ENCODE results near the gene NKAIN4. TPM values are rescaled to one million over a fixed set of nuclear protein-coding genes. Genes with fewer than 3 reads are reported as not detected.

The NKAIN4 gene
- total and polyA plus RNA-seq, 4 donors: 0.05 TPM; not detected in 3

DNA sequence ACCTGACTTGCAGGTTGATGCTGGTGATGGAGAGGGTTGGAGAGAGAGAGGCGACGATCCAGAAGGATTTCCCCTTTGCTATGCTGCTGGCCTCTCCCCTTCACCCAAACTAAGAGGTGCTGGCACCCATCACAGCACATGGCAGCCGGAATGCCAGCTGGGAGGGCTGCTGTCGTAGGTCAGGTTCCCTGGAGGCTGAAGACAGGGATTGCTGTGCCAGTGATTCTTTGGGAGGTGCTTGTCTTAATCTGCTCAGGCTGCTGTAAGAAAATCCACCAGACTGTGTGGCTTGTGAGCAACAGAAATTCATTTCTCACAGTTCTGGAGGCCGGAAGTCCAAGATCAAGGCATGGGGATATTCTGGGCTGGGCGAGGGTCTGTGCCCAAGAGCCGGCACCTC is 14.0 kb upstream of the NKAIN4 start (continued):
- TF ChIP-seq CTCF (IDR thresholded peaks at IDR 0.05; ENCODE audit: low read depth, low read length, missing input control): no peak
- no peak for TF ChIP-seq GABPA (IDR thresholded peaks at IDR 0.05 in 1 of 2, conservative IDR thresholded peaks at IDR 0.05 in 1 of 2)

DNA sequence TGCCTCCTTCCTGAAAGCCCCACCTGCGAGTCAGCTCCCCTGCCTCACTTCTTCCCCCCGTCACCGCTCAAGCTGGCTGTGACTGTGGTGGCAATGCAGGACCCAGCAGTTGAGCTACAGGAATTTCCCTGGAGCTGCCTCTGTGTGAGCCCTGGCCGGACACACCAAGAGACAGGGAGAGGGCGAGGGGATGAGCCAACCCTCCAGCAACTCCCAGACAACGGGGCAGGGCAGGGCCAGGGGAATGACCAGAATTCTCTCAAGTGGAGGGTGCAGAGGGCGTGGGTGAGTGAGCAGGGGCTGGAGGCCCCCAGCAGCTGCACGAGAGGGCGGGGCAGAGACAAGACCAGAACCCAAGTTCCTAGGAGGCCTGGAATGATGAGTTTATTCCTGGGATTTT is 13.4 kb upstream of the NKAIN4 start:
- DNase-seq (ENCODE audit: low spot score): no peak
- H3K9me3 ChIP-seq (ENCODE audit: control insufficient read depth in 4 of 4, low read length in 3 of 4): no peaks in the 10 kb centered on the region

DNA sequence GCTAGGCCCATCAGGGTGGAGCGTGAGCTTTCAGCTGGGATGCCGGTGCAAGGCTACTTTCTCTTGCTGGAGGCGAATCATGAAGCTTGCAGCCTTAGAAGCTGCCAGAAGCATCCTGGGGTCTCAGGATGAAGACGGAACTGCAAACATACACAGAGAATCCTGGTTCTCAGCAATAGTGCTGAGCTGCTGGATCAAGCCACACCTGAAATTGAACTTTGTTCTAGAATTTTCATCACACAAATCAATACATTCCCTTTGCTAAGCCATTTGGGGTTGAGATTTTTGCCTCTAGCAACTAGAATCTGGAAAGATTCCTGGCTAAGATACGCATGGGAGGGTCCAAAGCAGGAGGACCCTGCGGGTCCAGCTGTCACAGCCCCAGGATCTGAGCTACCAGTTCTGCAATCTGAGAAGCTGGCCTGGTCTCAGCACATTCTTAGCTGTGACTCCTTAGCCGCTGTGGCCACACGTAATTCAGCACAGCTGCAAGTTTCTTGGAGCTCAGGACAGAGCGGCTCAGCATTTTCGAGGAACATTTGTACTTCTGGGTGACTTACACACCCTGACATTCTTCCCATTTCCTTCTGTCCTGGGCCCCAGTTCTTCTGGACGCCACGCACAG is 11.7 kb upstream of the NKAIN4 start:
- no peak overlapping the region for H3K9ac ChIP-seq (ENCODE audit: low read depth in 1 of 2, low read length in 2 of 2)
- TF ChIP-seq CTCF (IDR thresholded peaks at IDR 0.05; ENCODE audit: low read depth, low read length, missing input control) (no peak), FOXA2 (IDR thresholded peaks at IDR 0.05) (no peak), GABPA (IDR thresholded peaks at IDR 0.05 in 1 of 2, conservative IDR thresholded peaks at IDR 0.05 in 1 of 2) (no peak), NR2F2 (IDR thresholded peaks at IDR 0.05) (no peak), SP1 (IDR thresholded peaks at IDR 0.05) (no peak), FOXA1 (IDR thresholded peaks at IDR 0.05) (no peak)
- TF ChIP-seq, protein P1, sequence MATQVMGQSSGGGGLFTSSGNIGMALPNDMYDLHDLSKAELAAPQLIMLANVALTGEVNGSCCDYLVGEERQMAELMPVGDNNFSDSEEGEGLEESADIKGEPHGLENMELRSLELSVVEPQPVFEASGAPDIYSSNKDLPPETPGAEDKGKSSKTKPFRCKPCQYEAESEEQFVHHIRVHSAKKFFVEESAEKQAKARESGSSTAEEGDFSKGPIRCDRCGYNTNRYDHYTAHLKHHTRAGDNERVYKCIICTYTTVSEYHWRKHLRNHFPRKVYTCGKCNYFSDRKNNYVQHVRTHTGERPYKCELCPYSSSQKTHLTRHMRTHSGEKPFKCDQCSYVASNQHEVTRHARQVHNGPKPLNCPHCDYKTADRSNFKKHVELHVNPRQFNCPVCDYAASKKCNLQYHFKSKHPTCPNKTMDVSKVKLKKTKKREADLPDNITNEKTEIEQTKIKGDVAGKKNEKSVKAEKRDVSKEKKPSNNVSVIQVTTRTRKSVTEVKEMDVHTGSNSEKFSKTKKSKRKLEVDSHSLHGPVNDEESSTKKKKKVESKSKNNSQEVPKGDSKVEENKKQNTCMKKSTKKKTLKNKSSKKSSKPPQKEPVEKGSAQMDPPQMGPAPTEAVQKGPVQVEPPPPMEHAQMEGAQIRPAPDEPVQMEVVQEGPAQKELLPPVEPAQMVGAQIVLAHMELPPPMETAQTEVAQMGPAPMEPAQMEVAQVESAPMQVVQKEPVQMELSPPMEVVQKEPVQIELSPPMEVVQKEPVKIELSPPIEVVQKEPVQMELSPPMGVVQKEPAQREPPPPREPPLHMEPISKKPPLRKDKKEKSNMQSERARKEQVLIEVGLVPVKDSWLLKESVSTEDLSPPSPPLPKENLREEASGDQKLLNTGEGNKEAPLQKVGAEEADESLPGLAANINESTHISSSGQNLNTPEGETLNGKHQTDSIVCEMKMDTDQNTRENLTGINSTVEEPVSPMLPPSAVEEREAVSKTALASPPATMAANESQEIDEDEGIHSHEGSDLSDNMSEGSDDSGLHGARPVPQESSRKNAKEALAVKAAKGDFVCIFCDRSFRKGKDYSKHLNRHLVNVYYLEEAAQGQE (IDR thresholded peaks at IDR 0.05): no peak
- TF ChIP-seq, protein P2, sequence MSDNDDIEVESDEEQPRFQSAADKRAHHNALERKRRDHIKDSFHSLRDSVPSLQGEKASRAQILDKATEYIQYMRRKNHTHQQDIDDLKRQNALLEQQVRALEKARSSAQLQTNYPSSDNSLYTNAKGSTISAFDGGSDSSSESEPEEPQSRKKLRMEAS (IDR thresholded peaks at IDR 0.05): no peak
- H3K27ac ChIP-seq (ENCODE audit: low read depth in 1 of 2, low read length in 2 of 2): no peak overlapping the region
- peaks cover 0 to 3% (median 1%) of the 10 kb centered on the region in 4 donors for H3K4me1 ChIP-seq (ENCODE audit: control insufficient read depth in 4 of 4, insufficient read depth in 4 of 4, low read length in 3 of 4)
- no peaks in the 10 kb centered on the region for H3K36me3 ChIP-seq (ENCODE audit: control insufficient read depth in 4 of 4, insufficient read depth in 3 of 4, low read depth in 1 of 4, low read length in 3 of 4)
- no peak for DNase-seq (ENCODE audit: low spot score)
- H3K27me3 ChIP-seq (ENCODE audit: control insufficient read depth in 4 of 4, insufficient read depth in 4 of 4, low read length in 3 of 4): peaks cover 0 to 2% (median under 1%) of the 10 kb centered on the region in 4 donors
- no peak overlapping the region for H3K4me3 ChIP-seq (ENCODE audit: low read depth in 1 of 3, low read length in 3 of 3)
- 78% methylated on average over 12 of the region's 12 CpGs for WGBS
- no peaks in the 10 kb centered on the region for H3K9me3 ChIP-seq (ENCODE audit: control insufficient read depth in 4 of 4, low read length in 3 of 4)

More for the DNA sequence above, 13.4 kb upstream of the NKAIN4 start:
- no peak overlapping the region for H3K4me3 ChIP-seq (ENCODE audit: low read depth in 1 of 3, low read length in 3 of 3)
- H3K4me1 ChIP-seq (ENCODE audit: control insufficient read depth in 4 of 4, insufficient read depth in 4 of 4, low read length in 3 of 4): peaks cover 0 to 10% (median 6%) of the 10 kb centered on the region in 4 donors
- H3K27ac ChIP-seq (ENCODE audit: low read depth in 1 of 2, low read length in 2 of 2): no peak overlapping the region
- no peaks in the 10 kb centered on the region for H3K36me3 ChIP-seq (ENCODE audit: control insufficient read depth in 4 of 4, insufficient read depth in 3 of 4, low read depth in 1 of 4, low read length in 3 of 4)
- H3K9ac ChIP-seq (ENCODE audit: low read depth in 1 of 2, low read length in 2 of 2): no peak overlapping the region
- WGBS: 58% methylated on average over 9 of the region's 9 CpGs
- TF ChIP-seq SP1 (IDR thresholded peaks at IDR 0.05) (no peak), NR2F2 (IDR thresholded peaks at IDR 0.05) (no peak)
- TF ChIP-seq, protein P2 (IDR thresholded peaks at IDR 0.05): no peak
- peaks cover 0 to 2% (median 0%) of the 10 kb centered on the region in 4 donors for H3K27me3 ChIP-seq (ENCODE audit: control insufficient read depth in 4 of 4, insufficient read depth in 4 of 4, low read length in 3 of 4)
